Measurements from ENCODE around the gene TBC1D19. TPM values are rescaled to one million over a fixed set of nuclear protein-coding genes. Genes with fewer than 3 reads are reported as not detected.
A peak's percentile ranks its signal among the peaks of the same experiment; 100 is the strongest.
"Not testable (repeated sequence)": the region's sequence is repeated elsewhere in the genome, so short reads cannot be mapped to it uniquely, and the experiment has no call there.

Gene TBC1D19
- total RNA-seq, 1 experiment from 2014 or later = 54.9 TPM

- DNase-seq (ENCODE audit: extremely low read depth, low read depth) = not testable (repeated sequence)
These were observed 95.3 kb downstream of the TBC1D19 start for GRCh38 chr4:26679040-26679695.

- no peak for DNase-seq (ENCODE audit: extremely low read depth, low read depth)
These were observed 98.6 kb downstream of the TBC1D19 start for GRCh38 chr4:26682436-26682835.

GRCh38 chr4:26685250-26685649 is 101.4 kb downstream of the TBC1D19 start:
- no peak for DNase-seq (ENCODE audit: extremely low read depth, low read depth)

- no peak for DNase-seq (ENCODE audit: extremely low read depth, low read depth)
These were observed 103.8 kb downstream of the TBC1D19 start for GRCh38 chr4:26687728-26688127.

GRCh38 chr4:26690506-26690905 is 106.6 kb downstream of the TBC1D19 start:
- no peak for DNase-seq (ENCODE audit: extremely low read depth, low read depth)

- no peak for DNase-seq (ENCODE audit: extremely low read depth, low read depth)
These were observed 108.3 kb downstream of the TBC1D19 start for GRCh38 chr4:26692014-26692726.

GRCh38 chr4:26694131-26694530 is 110.2 kb downstream of the TBC1D19 start:
- not testable (repeated sequence) for DNase-seq (ENCODE audit: extremely low read depth, low read depth)

- DNase-seq (ENCODE audit: extremely low read depth, low read depth) = no peak
These were observed 116.2 kb downstream of the TBC1D19 start for GRCh38 chr4:26700110-26700509.

GRCh38 chr4:26701095-26701494 is 117.2 kb downstream of the TBC1D19 start:
- DNase-seq (ENCODE audit: extremely low read depth, low read depth) = no peak

- DNase-seq (ENCODE audit: extremely low read depth, low read depth) = no peak
These were observed 117.9 kb downstream of the TBC1D19 start for GRCh38 chr4:26701786-26702227.

- DNase-seq (ENCODE audit: extremely low read depth, low read depth) = no peak
These were observed 123.5 kb downstream of the TBC1D19 start for GRCh38 chr4:26707342-26707741.

- DNase-seq (ENCODE audit: extremely low read depth, low read depth) = no peak
These were observed 125.4 kb downstream of the TBC1D19 start for GRCh38 chr4:26709246-26709645.

GRCh38 chr4:26713563-26714151 is 129.8 kb downstream of the TBC1D19 start:
- no peak for DNase-seq (ENCODE audit: extremely low read depth, low read depth)

- no peak for DNase-seq (ENCODE audit: extremely low read depth, low read depth)
These were observed 131.9 kb downstream of the TBC1D19 start for GRCh38 chr4:26715636-26716242.

GRCh38 chr4:26717332-26717731 is 133.4 kb downstream of the TBC1D19 start:
- no peak for DNase-seq (ENCODE audit: extremely low read depth, low read depth)

GRCh38 chr4:26719954-26720552 is 136.2 kb downstream of the TBC1D19 start:
- DNase-seq (ENCODE audit: extremely low read depth, low read depth) = peak; percentile 25

GRCh38 chr4:26721685-26722084 is 137.8 kb downstream of the TBC1D19 start:
- no peak for DNase-seq (ENCODE audit: extremely low read depth, low read depth)

- no peak for DNase-seq (ENCODE audit: extremely low read depth, low read depth)
These were observed 139.3 kb downstream of the TBC1D19 start for GRCh38 chr4:26723216-26723615.

GRCh38 chr4:26724534-26724933 is 140.7 kb downstream of the TBC1D19 start:
- DNase-seq (ENCODE audit: extremely low read depth, low read depth) = no peak

GRCh38 chr4:26726655-26727387 is 142.9 kb downstream of the TBC1D19 start:
- DNase-seq (ENCODE audit: extremely low read depth, low read depth) = no peak
